Colon (tissue), 2 donors: ENCODE results near the gene XAF1.
"Not testable (repeated sequence)": the region's sequence is repeated elsewhere in the genome, so short reads cannot be mapped to it uniquely, and the experiment has no call there.

ENCODE experiments used
- FAIRE-seq: peaks from 2 replicates; lab custom pipeline; 2012; peaks lifted over from hg19 to GRCh38; lab: Jason Lieb, UNC
- donor health status: control.
- donor health status: control.

XAF1 gene

GRCh38 chr17:6753546-6753945, 2.3 kb upstream of the XAF1 start:
- FAIRE-seq = no peak

GRCh38 chr17:6755281-6755680, 565 bp upstream of the XAF1 start:
- no peak for FAIRE-seq

- FAIRE-seq = no peak
Measured at GRCh38 chr17:6756425-6757031, 682 bp downstream of the XAF1 start.

- no peak for FAIRE-seq
Measured at GRCh38 chr17:6757747-6758146, 1.9 kb downstream of the XAF1 start.

GRCh38 chr17:6761779-6762178, 5.9 kb downstream of the XAF1 start:
- no peak for FAIRE-seq

GRCh38 chr17:6768447-6768846, 12.6 kb downstream of the XAF1 start:
- no peak for FAIRE-seq

- no peak for FAIRE-seq
Measured at GRCh38 chr17:6772016-6772415, 16.2 kb downstream of the XAF1 start.

- FAIRE-seq = not testable (repeated sequence)
Measured at GRCh38 chr17:6774906-6775305, 19.1 kb downstream of the XAF1 start.

- FAIRE-seq = no peak
Measured at GRCh38 chr17:6775871-6776405, 20.1 kb downstream of the XAF1 start, which contains the start of gene FBXO39. Gene FBXO39, plus strand, starts transcription at chr17:6776215. Its CDS starts 3,654 bp downstream, at chr17:6779869.

GRCh38 chr17:6779411-6779810, 23.6 kb downstream of the XAF1 start:
- FAIRE-seq = no peak

GRCh38 chr17:6780001-6780400, 24.2 kb downstream of the XAF1 start:
- no peak for FAIRE-seq

GRCh38 chr17:6780886-6781285, 25.0 kb downstream of the XAF1 start:
- FAIRE-seq = no peak

- FAIRE-seq = no peak
Measured at GRCh38 chr17:6782244-6782643, 26.4 kb downstream of the XAF1 start.

GRCh38 chr17:6786618-6787017, 30.8 kb downstream of the XAF1 start:
- no peak for FAIRE-seq

- FAIRE-seq = no peak
Measured at GRCh38 chr17:6787081-6787693, 31.3 kb downstream of the XAF1 start.

GRCh38 chr17:6789146-6789545, 33.3 kb downstream of the XAF1 start:
- no peak for FAIRE-seq

GRCh38 chr17:6793748-6794493, 38.1 kb downstream of the XAF1 start:
- FAIRE-seq = no peak

GRCh38 chr17:6796017-6796886, 40.4 kb downstream of the XAF1 start:
- no peak for FAIRE-seq

- no peak for FAIRE-seq
Measured at GRCh38 chr17:6796887-6797490, 41.1 kb downstream of the XAF1 start.

GRCh38 chr17:6797718-6798351, 42.0 kb downstream of the XAF1 start:
- no peak for FAIRE-seq

GRCh38 chr17:6799738-6800137, 43.9 kb downstream of the XAF1 start:
- no peak for FAIRE-seq
